HG03469 (cell line): ENCODE data around the gene NOL4L.
"Not testable (repeated sequence)": the region's sequence is repeated elsewhere in the genome, so short reads cannot be mapped to it uniquely, and the experiment has no call there.

Experiments
- ATAC-seq: cut with Tn5 transposase; IDR thresholded peaks from one replicate; pipeline ENCODE4 v1.9.1; 2021; ENCODE audit warnings: mild to moderate bottlenecking, moderate library complexity, moderate number of reproducible peaks; ENCODE audit not compliant: unreplicated experiment

Gene NOL4L

GRCh38 chr20:32598606-32599005 is 13.5 kb upstream of the NOL4L start:
- ATAC-seq = no peak

DNA sequence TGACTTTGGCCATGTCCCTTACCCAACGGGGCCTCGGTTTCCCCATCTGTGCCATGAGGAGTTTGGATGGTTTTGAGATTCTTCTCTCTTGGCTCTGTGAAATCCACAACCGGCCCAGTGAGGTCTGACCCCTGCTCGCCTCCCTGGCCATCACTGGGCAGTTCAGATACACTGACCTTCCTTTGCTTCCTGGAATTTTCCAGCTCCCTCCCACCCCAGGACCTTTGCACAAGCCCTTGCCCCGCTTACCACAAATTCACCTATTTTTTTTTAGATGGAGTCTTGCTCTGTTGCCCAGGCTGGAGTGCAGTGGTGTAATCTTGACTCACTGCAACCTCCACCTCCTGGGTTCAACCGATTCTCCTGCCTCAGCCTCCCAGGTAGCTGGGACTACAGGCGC is 12.6 kb upstream of the NOL4L start:
- no peak for ATAC-seq

DNA sequence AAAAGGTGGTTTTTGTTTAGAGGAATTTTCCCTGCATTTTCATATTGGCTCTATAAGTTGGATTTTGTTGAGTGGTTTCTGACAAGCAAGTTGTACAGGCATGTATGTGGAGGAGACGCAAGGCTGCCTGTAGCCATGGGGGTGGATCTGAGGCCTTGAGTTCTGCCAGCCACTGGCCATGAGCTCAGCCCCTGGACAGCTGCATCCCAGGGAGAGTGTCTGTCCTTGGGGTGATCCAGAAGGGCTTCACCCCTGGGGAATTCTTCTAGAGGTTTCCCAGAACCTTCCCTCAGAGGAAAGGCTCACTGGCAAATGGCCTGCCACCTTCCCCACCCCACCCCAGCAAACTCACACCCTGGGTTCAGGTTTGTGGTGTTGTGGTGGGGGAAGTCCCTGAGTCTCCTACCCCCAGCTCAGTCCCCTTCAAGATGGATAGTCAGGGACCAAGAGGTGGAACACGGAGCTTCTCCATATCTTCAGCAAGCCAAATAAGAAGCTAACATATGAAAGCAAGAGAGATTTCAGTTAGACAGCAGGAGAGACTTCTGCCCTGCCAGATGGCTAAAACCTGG is 11.6 kb upstream of the NOL4L start:
- no peak for ATAC-seq

DNA sequence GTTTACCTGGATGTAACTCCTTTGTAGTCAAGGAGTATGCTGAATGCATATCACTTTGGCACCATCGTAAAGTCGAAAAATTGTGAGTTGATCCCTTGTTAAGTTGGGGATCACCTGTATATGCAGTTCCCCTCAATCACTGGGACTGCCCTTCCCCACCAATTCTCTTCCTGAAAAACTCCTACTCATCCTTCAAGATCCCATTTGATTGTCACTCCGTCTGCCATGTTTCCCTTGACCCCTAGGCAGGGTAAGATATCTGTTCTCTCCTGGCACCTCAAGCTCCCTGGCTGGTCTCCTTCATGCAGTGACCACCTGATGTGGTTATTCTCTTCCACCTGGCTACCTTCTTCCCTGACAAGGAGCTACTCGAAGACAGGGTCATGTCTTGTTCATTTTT is 10.0 kb upstream of the NOL4L start:
- ATAC-seq = no peak

- ATAC-seq = not testable (repeated sequence)
Measured at GRCh38 chr20:32594669-32595068, 9.5 kb upstream of the NOL4L start.

- no peak for ATAC-seq
Measured at GRCh38 chr20:32594204-32594603, 9.1 kb upstream of the NOL4L start.

GRCh38 chr20:32592616-32593015 is 7.5 kb upstream of the NOL4L start:
- ATAC-seq = not testable (repeated sequence)

DNA sequence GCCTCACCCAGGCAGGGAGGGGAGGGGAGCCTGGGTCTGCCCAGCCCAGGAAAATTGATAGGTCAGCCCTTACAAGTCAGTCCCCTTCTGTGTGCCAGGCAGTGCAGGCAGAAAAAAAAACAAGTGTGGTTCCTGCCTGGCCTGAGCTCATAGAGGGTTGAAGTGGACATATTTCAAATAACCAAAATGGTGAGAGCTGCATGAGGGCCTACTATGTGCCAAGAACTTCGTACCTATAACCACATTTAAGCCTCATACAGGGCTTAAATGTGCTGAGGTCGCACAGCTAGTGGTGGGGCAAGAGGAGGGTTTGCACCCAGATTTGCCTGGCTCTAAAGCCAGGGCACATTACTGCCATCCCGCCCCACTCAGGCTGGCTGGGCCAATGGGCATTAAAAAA is 6.9 kb upstream of the NOL4L start:
- no peak for ATAC-seq

- no peak for ATAC-seq
Measured at GRCh38 chr20:32589769-32590168, 4.6 kb upstream of the NOL4L start.

DNA sequence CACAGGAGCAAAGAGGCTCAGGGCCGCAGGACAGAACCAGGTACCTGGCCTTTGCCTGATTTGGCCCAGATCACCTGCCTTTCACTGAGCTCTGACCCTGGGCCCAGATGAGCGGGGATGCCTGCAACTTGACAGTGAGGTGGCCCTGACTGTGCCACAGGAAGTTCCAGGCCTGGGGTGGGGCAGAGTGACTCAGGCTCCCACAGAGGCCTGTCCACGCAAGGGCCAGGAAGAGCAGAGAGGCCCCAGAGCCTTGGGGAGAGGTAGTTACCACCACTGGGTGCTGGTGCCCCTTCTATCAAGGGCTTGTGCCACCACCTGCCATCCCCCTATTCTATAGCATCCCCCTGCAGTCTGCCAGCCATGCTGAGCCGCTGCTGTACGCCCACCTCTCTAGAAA is 4.1 kb upstream of the NOL4L start:
- ATAC-seq = no peak

DNA sequence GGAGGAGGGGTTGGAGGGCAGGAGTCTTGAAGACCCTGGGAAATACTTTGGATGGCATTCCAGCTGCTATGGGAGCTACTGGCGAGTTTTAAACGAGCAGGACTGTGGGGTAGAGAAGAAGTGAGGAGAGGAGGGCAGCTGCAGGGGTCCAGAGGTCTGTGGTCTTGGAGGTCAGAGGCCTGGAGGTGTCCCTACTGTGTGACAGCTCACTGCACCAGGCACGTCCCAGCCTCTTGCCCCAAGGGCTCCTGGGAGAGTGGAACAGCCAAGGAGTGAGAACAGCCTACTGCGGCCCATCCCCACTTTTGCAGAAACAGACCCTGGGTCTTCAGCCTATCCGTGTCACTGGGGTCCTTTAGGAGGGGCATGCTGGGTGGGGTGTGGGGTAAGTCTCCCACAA is 2.9 kb upstream of the NOL4L start:
- ATAC-seq = no peak

DNA sequence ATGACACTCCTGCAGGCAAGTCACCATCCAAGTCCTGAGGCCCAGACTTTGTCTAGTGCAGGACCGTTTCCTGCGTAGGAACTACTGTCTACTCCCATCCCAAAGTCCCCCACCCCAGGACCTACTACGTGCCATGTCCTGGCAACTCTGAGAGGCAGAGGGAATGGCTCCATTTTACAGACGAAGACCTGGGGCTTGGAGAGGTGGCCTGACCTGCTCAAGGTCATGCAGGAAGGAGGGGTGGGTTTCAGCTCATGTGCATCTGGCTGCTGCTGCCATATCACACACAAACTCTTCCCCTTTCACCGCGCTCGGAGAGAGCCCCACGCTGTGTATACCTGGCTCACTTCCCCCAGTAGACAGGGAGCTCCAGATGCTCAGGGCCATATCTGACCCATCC is 1.2 kb upstream of the NOL4L start:
- no peak for ATAC-seq

DNA sequence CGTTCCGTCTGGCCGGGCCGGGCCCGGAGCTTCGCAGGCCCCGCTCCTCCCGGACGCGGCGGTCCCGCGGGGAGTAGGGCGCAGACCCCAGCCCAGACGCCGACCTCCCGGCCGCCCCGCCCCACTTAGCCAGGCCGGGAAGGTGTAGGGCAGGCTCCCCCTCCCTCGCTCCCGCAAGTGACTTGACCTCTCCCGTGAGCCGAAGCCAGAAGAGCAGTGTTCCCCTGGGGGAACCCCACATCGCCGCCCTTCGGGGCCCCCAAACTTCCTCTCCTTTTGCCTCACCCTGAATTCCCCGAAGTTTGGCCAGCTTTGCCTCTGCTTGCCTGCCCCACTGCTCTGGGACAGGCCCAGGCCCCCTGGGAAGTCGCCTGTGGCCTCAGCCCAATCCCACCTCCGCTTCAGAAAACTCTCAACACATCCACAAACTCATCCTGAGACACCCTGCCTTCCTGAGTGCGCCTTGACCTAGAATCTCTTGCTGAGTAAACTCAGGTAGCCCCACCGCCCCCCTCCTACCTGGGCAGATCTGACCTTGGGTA is 524 bp upstream of the NOL4L start:
- no peak for ATAC-seq

- no peak for ATAC-seq
Measured at GRCh38 chr20:32583581-32584070, 1.5 kb downstream of the NOL4L start.

DNA sequence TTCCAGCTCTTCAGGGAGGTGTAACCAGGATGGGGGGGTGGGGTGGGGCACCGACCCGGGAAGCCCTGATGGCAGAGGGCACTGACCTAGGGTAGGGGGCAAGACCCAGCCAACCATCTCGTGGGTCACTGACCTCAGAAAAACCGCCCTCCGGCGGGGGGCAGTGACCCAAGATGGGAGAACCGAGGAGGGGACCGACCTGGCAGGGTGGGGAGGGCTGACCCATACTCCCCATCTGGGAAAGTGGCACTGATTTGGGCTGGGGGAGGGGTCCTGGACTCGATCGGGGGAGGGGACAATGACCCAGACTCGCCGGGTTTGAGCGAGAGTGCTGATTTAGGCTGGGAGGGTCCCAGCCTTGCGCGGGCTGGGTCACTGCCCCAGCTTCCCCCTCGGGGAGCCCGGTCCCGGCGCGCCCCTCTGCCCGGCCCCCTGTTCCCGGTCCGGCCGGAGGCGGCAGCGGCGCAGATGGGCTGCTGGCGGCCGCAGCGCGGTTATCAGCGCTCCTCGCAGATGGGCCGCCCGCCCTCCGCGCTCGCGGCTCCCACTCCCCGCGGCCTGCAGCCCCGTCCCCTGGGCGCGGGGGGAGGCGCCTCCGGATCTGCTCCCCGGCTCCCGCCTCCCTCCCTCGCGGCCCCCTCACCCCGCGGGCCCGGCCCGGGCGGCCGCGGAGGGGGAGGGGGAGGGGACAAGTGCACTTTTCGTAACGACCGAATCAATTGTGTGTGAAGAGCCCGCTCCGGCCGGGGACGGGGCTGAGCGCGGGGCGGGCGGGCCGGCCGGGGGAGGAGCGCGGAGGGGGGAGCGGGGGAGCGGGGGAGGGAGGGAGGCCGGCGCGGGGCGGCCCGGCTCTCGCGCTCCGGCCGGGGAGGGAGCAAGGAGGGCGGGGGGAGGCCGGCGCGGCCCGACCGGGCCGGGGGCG is 2.2 kb downstream of the NOL4L start:
- ATAC-seq = no peak

DNA sequence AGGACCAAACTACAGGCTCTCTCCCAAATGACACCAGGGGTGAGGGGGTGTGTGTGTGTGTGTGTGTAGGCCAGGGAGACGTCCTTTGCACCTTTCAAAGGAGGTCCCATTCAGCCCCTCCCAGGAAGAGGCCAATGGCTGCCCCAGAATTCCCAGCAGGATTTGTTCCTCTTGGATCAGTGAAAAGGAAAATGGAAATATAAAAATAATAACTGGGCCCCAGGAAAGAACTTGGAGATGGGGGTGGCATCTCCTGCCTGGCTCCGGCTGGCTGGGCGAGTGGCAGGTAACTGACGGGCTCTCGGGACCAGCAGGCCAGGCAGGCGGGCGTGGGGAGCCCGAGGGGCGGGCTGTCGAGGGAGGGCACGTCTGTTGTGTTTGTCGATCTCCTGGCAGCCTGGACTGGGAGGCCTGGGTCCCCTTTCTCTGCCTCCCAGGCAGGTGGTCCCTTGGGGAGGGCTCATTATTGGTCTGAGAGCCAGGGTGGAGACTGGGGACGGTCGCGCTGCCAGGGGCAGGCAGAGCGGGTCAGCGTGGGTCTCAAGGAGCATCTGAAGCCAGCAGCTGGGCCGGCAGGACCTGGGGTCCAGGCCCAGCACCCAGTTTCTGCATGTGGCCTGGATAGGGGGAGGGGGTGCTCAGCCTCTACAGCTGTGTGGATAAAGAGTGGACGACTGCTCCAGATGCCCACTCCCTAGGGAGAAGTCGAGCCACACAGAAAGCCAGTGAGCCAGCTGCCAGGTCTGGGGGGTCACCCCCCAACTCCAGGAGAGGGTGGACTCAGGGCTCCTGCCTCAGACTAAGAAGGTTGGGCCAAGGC is 3.1 kb downstream of the NOL4L start:
- ATAC-seq = no peak

GRCh38 chr20:32580970-32581838 is 3.9 kb downstream of the NOL4L start:
- no peak for ATAC-seq

- no peak for ATAC-seq
Measured at GRCh38 chr20:32580219-32580969, 4.7 kb downstream of the NOL4L start.

GRCh38 chr20:32578840-32579390 is 6.2 kb downstream of the NOL4L start:
- no peak for ATAC-seq
